Lung (tissue), 12 donors: ENCODE data around the gene UBE2V1. TPM values are rescaled to one million over a fixed set of nuclear protein-coding genes. Genes with fewer than 3 reads are reported as not detected.

Source experiments
- ATAC-seq: fragments of 200-7000 bp; cut with Tn5 transposase; one replicate; pipeline ENCODE4 v1.9.1; 2020; ENCODE audit warnings: moderate number of reproducible peaks; ENCODE audit not compliant: insufficient read depth, low FRiP score
- DNase-seq, 3 donors: peaks; one replicate each; pipeline ENCODE4 v3.0.0-alpha.2; 2013 to 2017
- H3K27ac ChIP-seq, 2 donors: one replicate each; pipeline ENCODE4 v1.5.1; 2013; ENCODE audit warnings: mild to moderate bottlenecking in 2 of 2, moderate library complexity in 2 of 2, control low read depth in 1 of 2, inconsistent platforms in 1 of 2, low read depth in 1 of 2, low read length in 1 of 2
- H3K27me3 ChIP-seq, 3 donors: one replicate each; pipeline ENCODE4 v1.5.1; 2013; ENCODE audit warnings: low read length in 2 of 3; ENCODE audit not compliant: control insufficient read depth in 3 of 3, insufficient read depth in 3 of 3
- H3K36me3 ChIP-seq, 4 donors: one replicate each; pipeline ENCODE4 v1.5.1; 2013; ENCODE audit warnings: low read length in 4 of 4, mild to moderate bottlenecking in 1 of 4, moderate library complexity in 1 of 4; ENCODE audit not compliant: control insufficient read depth in 4 of 4, insufficient read depth in 4 of 4
- H3K4me1 ChIP-seq, 5 donors: one replicate each; pipeline ENCODE4 v1.5.1; 2013; ENCODE audit warnings: low read length in 5 of 5, mild to moderate bottlenecking in 2 of 5, moderate library complexity in 1 of 5; ENCODE audit not compliant: control insufficient read depth in 5 of 5, insufficient read depth in 5 of 5
- H3K4me3 ChIP-seq: one replicate; pipeline ENCODE4 v1.5.1; 2013; ENCODE audit warnings: mild to moderate bottlenecking, control low read depth, moderate library complexity
- H3K9ac ChIP-seq, 2 donors: one replicate each; pipeline ENCODE4 v1.5.1; 2013; ENCODE audit warnings: low read length in 2 of 2, control low read depth in 1 of 2; ENCODE audit not compliant: insufficient read depth in 1 of 2
- H3K9me3 ChIP-seq, 4 donors: one replicate each; pipeline ENCODE4 v1.5.1; 2013; ENCODE audit warnings: low read length in 3 of 4, mild to moderate bottlenecking in 1 of 4, moderate library complexity in 1 of 4; ENCODE audit not compliant: control insufficient read depth in 4 of 4, insufficient read depth in 3 of 4
- WGBS, 2 donors: extraction: QIAGEN DNeasy Blood & Tissue Kit; methylation state at CpG; one replicate each; pipeline ENCODE4 v1.1.7; 2013; 5-methylcytosine and 5-hydroxymethylcytosine counted together
- polyA plus RNA-seq, 2 donors: library from polyadenylated mRNA; stranded (reverse); fragments of 200-250 nt; gene quantifications; one replicate each; pipeline ENCODE4 v1.2.1, GENCODE V29; 2013
- total RNA-seq, 2 donors: library from RNA; depleted of rRNA in 1 of 2; stranded (reverse); fragments of >200 nt in 1 of 2; gene quantifications; one replicate each; pipeline ENCODE4 v1.2.1, GENCODE V29; 2014 to 2021
- TF ChIP-seq, protein P1 (sequence below): IDR thresholded peaks from 2 replicates; pipeline ENCODE4 v1.5.1; 2012; ENCODE audit warnings: mild to moderate bottlenecking; ENCODE audit errors: control extremely low read depth, extremely low read depth
- donor health status: control.
- donor health status: control.
- donor health status: Bipolar disorder and iron deficiency.
- donor health status: healthy.
- donor health status: DM: yes; HTN: yes; CAD: no.

Gene UBE2V1
- total and polyA plus RNA-seq, 4 donors, result 56.4 to 103 (median 69.2) TPM

DNA sequence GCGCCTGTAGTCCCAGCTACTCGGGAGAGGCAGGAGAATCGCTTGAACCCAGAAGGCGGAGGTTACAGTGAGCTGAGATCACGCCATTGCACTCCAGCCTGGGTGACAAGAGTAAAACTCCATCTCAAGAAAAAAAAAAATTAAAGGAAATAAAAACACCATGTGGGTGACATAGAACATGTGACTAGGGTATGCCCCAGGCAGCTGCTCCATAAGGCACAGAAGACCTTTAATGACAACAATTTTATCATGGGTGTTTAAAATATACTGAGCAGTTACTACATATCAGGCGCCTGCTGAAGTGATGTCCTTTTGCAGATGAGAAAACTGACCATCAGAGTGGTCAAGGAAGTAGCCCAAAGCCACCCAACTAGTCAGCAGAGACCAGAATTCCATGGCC, 32.6 kb upstream of the UBE2V1 start:
- TF ChIP-seq, protein P1, sequence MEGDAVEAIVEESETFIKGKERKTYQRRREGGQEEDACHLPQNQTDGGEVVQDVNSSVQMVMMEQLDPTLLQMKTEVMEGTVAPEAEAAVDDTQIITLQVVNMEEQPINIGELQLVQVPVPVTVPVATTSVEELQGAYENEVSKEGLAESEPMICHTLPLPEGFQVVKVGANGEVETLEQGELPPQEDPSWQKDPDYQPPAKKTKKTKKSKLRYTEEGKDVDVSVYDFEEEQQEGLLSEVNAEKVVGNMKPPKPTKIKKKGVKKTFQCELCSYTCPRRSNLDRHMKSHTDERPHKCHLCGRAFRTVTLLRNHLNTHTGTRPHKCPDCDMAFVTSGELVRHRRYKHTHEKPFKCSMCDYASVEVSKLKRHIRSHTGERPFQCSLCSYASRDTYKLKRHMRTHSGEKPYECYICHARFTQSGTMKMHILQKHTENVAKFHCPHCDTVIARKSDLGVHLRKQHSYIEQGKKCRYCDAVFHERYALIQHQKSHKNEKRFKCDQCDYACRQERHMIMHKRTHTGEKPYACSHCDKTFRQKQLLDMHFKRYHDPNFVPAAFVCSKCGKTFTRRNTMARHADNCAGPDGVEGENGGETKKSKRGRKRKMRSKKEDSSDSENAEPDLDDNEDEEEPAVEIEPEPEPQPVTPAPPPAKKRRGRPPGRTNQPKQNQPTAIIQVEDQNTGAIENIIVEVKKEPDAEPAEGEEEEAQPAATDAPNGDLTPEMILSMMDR, result no peak
- Histone ChIP-seq H3K27ac (no peak overlapping the region), H3K9ac (no peak overlapping the region), H3K4me1 (peaks cover 0 to 48% (median 0%) of the 10 kb centered on the region in 5 donors), H3K36me3 (peaks cover 0 to 37% (median 16%) of the 10 kb centered on the region in 4 donors), H3K27me3 (no peaks in the 10 kb centered on the region), H3K4me3 (no peak overlapping the region), H3K9me3 (no peaks in the 10 kb centered on the region)
- DNase-seq (no peak), ATAC-seq (no peak)
- 91 to 92% methylated on average over 6 of the region's 6 CpGs for WGBS, 2 donors

DNA sequence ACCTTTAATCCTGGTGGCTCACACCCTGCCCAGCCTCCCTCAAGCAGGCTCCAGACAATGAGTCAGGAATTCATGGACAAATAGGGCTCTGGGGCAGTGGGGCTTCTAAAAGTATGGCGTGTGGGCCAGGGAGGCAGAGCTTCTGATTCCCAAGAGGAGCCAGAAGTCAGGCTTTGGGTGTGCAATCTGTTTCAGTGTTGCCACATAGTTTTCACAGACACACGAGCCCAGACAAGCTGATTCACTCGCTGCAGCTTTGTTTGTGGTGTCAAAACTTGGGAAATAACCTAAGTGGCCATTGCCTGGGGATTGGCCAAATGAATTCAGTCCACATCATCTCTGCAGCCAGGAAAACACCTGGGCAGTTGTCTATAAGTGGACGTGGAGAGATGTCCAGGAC, 31.4 kb upstream of the UBE2V1 start:
- DNase-seq, result no peak
- TF ChIP-seq, protein P1, result no peak
- 21 to 38% methylated on average over 4 of the region's 4 CpGs for WGBS, 2 donors

DNA sequence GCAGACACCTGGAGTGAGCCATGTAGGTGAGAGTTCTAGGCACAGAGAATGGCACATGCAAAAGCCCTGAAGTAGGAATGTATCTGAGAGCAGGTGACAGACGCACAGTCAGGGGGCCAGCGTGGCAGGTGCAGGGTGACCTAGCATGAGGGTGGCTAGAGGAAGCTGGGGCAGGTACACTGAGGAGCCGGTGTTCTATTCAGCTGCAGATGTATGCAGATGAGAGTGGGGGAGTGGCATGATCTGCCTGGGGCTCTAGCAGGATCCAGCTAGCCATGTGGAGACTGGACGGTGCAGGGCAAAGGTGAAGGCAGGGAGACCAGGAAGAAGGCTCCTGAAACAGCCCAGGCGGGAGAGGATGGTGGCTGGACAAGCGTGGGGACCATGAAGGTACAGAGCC, 29.9 kb upstream of the UBE2V1 start:
- Histone ChIP-seq H3K27me3 (no peaks in the 10 kb centered on the region), H3K36me3 (peaks cover 0 to 30% (median 16%) of the 10 kb centered on the region in 4 donors), H3K27ac (peak overlapping the region in 1 of 2 donors; percentile 48), H3K9ac (no peak overlapping the region), H3K4me3 (no peak overlapping the region), H3K4me1 (peaks cover 0 to 43% (median 0%) of the 10 kb centered on the region in 5 donors), H3K9me3 (no peaks in the 10 kb centered on the region)
- WGBS, 2 donors, result 93 to 95% methylated on average over 6 of the region's 6 CpGs
- ATAC-seq, result no peak
- no peak for DNase-seq
- TF ChIP-seq, protein P1, result no peak

More for the DNA sequence above, 31.4 kb upstream of the UBE2V1 start:
- Histone ChIP-seq H3K27ac (peak overlapping the region in 1 of 2 donors; percentile 57), H3K4me1 (peaks cover 0 to 46% (median 0%) of the 10 kb centered on the region in 5 donors), H3K9ac (no peak overlapping the region), H3K4me3 (no peak overlapping the region), H3K27me3 (no peaks in the 10 kb centered on the region), H3K36me3 (peaks cover 0 to 36% (median 16%) of the 10 kb centered on the region in 4 donors), H3K9me3 (no peaks in the 10 kb centered on the region)
- ATAC-seq, result peak; percentile 56
